Measurements from ENCODE around the gene SCARF2.

SCARF2 gene

DNA sequence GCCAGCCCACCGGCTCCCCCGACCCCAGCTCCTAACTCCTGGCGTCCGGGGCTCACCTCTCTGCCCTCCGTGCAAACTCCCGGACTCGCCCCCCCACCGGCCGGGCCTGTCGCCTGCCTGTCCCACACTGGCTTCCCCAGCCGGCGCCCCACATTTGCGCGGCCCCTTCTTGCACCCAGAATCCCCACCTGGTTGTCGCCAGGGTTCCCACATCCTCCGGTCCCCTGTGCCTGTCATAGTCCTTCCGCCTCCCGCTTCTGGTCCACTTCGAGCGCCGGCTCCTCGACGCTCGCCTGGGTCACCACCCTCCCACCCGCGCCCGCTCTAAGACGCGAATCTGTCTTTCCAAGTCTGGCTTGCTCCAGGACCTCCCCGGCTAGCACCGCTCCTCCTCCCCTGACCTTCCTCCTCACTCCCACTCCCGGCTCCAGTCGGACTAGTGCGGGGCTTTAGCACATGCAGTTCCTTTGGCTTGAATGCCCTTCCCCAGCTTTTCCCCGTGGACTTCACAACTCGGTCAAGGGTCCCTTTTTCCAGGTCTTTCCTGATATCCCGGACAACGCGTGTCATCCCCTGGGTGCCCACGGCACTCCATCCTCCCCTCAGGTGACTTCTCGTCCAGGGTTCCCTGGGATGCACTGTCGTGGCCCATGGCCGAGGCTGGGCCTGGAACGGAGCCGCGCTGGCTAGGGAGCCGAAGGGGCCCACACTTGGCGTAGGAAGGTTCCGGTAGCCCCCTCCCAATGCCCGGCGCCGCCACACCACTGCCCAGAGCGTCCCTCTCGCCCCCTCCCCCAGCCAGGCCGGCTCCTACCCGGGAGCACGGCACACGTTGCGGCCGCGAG, 635 bp downstream of the SCARF2 start (continued):
- TF ChIP-seq ZNF394 (tag by site-specific recombination; IDR thresholded peaks at IDR 0.05; ENCODE audit: borderline replicate concordance) = peak; percentile 69; the same call in 1 of the 2 replicates
- TF ChIP-seq ZNF223 (tag by site-specific recombination; IDR thresholded peaks at IDR 0.05) = peak; percentile 97
- TF ChIP-seq, protein P1, sequence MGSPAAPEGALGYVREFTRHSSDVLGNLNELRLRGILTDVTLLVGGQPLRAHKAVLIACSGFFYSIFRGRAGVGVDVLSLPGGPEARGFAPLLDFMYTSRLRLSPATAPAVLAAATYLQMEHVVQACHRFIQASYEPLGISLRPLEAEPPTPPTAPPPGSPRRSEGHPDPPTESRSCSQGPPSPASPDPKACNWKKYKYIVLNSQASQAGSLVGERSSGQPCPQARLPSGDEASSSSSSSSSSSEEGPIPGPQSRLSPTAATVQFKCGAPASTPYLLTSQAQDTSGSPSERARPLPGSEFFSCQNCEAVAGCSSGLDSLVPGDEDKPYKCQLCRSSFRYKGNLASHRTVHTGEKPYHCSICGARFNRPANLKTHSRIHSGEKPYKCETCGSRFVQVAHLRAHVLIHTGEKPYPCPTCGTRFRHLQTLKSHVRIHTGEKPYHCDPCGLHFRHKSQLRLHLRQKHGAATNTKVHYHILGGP (tag by site-specific recombination; IDR thresholded peaks at IDR 0.05) = 0 out of 2 replicates have a peak, but pooled peaks have one; percentile 9
- TF ChIP-seq, protein P2, sequence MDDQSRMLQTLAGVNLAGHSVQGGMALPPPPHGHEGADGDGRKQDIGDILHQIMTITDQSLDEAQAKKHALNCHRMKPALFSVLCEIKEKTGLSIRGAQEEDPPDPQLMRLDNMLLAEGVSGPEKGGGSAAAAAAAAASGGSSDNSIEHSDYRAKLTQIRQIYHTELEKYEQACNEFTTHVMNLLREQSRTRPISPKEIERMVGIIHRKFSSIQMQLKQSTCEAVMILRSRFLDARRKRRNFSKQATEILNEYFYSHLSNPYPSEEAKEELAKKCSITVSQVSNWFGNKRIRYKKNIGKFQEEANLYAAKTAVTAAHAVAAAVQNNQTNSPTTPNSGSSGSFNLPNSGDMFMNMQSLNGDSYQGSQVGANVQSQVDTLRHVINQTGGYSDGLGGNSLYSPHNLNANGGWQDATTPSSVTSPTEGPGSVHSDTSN (CRISPR knock-in tag; IDR thresholded peaks at IDR 0.05) = 0 out of 2 replicates have a peak, but pooled peaks have one; percentile 11
- peak; percentile 40; the same call in 1 of the 2 replicates for TF ChIP-seq ZBTB48 (tag by site-specific recombination; IDR thresholded peaks at IDR 0.05)
- TF ChIP-seq, protein P3, sequence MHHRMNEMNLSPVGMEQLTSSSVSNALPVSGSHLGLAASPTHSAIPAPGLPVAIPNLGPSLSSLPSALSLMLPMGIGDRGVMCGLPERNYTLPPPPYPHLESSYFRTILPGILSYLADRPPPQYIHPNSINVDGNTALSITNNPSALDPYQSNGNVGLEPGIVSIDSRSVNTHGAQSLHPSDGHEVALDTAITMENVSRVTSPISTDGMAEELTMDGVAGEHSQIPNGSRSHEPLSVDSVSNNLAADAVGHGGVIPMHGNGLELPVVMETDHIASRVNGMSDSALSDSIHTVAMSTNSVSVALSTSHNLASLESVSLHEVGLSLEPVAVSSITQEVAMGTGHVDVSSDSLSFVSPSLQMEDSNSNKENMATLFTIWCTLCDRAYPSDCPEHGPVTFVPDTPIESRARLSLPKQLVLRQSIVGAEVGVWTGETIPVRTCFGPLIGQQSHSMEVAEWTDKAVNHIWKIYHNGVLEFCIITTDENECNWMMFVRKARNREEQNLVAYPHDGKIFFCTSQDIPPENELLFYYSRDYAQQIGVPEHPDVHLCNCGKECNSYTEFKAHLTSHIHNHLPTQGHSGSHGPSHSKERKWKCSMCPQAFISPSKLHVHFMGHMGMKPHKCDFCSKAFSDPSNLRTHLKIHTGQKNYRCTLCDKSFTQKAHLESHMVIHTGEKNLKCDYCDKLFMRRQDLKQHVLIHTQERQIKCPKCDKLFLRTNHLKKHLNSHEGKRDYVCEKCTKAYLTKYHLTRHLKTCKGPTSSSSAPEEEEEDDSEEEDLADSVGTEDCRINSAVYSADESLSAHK (tag by site-specific recombination; IDR thresholded peaks at IDR 0.05) = no peak
- TF ChIP-seq ZNF777 (tag by site-specific recombination; IDR thresholded peaks at IDR 0.05; ENCODE audit: borderline replicate concordance) = 0 out of 2 replicates have a peak, but pooled peaks have one; percentile 11
- peak; percentile 47; the same call in 1 of the 2 replicates for TF ChIP-seq ZBTB8A (tag by site-specific recombination; IDR thresholded peaks at IDR 0.05)
- TF ChIP-seq, protein P4, sequence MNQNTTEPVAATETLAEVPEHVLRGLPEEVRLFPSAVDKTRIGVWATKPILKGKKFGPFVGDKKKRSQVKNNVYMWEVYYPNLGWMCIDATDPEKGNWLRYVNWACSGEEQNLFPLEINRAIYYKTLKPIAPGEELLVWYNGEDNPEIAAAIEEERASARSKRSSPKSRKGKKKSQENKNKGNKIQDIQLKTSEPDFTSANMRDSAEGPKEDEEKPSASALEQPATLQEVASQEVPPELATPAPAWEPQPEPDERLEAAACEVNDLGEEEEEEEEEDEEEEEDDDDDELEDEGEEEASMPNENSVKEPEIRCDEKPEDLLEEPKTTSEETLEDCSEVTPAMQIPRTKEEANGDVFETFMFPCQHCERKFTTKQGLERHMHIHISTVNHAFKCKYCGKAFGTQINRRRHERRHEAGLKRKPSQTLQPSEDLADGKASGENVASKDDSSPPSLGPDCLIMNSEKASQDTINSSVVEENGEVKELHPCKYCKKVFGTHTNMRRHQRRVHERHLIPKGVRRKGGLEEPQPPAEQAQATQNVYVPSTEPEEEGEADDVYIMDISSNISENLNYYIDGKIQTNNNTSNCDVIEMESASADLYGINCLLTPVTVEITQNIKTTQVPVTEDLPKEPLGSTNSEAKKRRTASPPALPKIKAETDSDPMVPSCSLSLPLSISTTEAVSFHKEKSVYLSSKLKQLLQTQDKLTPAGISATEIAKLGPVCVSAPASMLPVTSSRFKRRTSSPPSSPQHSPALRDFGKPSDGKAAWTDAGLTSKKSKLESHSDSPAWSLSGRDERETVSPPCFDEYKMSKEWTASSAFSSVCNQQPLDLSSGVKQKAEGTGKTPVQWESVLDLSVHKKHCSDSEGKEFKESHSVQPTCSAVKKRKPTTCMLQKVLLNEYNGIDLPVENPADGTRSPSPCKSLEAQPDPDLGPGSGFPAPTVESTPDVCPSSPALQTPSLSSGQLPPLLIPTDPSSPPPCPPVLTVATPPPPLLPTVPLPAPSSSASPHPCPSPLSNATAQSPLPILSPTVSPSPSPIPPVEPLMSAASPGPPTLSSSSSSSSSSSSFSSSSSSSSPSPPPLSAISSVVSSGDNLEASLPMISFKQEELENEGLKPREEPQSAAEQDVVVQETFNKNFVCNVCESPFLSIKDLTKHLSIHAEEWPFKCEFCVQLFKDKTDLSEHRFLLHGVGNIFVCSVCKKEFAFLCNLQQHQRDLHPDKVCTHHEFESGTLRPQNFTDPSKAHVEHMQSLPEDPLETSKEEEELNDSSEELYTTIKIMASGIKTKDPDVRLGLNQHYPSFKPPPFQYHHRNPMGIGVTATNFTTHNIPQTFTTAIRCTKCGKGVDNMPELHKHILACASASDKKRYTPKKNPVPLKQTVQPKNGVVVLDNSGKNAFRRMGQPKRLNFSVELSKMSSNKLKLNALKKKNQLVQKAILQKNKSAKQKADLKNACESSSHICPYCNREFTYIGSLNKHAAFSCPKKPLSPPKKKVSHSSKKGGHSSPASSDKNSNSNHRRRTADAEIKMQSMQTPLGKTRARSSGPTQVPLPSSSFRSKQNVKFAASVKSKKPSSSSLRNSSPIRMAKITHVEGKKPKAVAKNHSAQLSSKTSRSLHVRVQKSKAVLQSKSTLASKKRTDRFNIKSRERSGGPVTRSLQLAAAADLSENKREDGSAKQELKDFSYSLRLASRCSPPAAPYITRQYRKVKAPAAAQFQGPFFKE (tag by site-specific recombination; IDR thresholded peaks at IDR 0.05; ENCODE audit: borderline replicate concordance) = 0 out of 2 replicates have a peak, but pooled peaks have one; percentile 39
- 0 out of 2 replicates have a peak, but pooled peaks have one; percentile 12 for TF ChIP-seq ZXDB (tag by site-specific recombination; IDR thresholded peaks at IDR 0.05)
- TF ChIP-seq ZBTB17 (tag by site-specific recombination; IDR thresholded peaks at IDR 0.05) = peak; percentile 89
- TF ChIP-seq ZNF121 (tag by site-specific recombination; IDR thresholded peaks at IDR 0.05) = peak; percentile 84
- TF ChIP-seq TRIM28 (IDR thresholded peaks at IDR 0.05; ENCODE audit: borderline replicate concordance, low read length) = peak; percentile 30; the same call in 1 of the 2 replicates
- no peak for TF ChIP-seq ZNF184 (tag by site-specific recombination; IDR thresholded peaks at IDR 0.05)
- TF ChIP-seq, protein P5, sequence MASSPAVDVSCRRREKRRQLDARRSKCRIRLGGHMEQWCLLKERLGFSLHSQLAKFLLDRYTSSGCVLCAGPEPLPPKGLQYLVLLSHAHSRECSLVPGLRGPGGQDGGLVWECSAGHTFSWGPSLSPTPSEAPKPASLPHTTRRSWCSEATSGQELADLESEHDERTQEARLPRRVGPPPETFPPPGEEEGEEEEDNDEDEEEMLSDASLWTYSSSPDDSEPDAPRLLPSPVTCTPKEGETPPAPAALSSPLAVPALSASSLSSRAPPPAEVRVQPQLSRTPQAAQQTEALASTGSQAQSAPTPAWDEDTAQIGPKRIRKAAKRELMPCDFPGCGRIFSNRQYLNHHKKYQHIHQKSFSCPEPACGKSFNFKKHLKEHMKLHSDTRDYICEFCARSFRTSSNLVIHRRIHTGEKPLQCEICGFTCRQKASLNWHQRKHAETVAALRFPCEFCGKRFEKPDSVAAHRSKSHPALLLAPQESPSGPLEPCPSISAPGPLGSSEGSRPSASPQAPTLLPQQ (tag by site-specific recombination; IDR thresholded peaks at IDR 0.05) = peak; percentile 58; the same call in 1 of the 2 replicates
- TF ChIP-seq, protein P6, sequence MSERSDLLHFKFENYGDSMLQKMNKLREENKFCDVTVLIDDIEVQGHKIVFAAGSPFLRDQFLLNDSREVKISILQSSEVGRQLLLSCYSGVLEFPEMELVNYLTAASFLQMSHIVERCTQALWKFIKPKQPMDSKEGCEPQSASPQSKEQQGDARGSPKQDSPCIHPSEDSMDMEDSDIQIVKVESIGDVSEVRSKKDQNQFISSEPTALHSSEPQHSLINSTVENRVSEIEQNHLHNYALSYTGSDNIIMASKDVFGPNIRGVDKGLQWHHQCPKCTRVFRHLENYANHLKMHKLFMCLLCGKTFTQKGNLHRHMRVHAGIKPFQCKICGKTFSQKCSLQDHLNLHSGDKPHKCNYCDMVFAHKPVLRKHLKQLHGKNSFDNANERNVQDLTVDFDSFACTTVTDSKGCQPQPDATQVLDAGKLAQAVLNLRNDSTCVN (tag by site-specific recombination; optimal IDR thresholded peaks at IDR 0.05) = peak; percentile 42
- TF ChIP-seq GLIS2 (tag by site-specific recombination; IDR thresholded peaks at IDR 0.05) = peak; percentile 52; the same call in 1 of the 2 replicates
- peak; percentile 56 for TF ChIP-seq GLIS1 (tag by site-specific recombination; IDR thresholded peaks at IDR 0.05)

Measured in HEK293 (cell line).